ENCODE results near the gene MPEG1.

The MPEG1 gene

DNA sequence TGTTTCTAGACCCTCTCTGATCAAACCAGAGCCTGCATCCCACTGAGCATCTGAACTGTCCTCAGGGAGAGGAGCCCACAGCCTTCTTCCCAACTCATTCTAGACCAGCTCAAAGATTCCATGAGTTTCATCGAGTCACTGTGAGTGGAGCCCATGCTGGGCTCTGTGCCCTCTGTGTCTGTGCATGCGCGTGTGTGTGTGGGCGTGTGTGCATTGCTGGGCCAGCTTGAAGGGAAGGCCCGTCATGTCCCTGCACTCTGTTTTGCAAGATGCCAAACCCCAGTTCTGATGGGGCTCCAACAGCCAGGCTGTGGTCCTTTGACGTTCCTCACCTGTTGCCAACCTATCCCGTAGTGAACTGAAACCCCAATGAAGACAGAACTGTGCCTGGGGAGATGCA, 7.1 kb downstream of the MPEG1 start:
- no peaks in the 10 kb centered on the region for H3K9me3 Mint-ChIP-seq
- peaks cover 14% of the 10 kb centered on the region for H3K4me1 Mint-ChIP-seq (ENCODE audit: low read depth)
- H3K27me3 Mint-ChIP-seq (ENCODE audit: low read depth): peaks cover 28% of the 10 kb centered on the region
- H3K27ac Mint-ChIP-seq: no peak overlapping the region
- no peak overlapping the region for H3K4me3 Mint-ChIP-seq
- no peaks in the 10 kb centered on the region for H3K36me3 Mint-ChIP-seq (ENCODE audit: low read depth)

DNA sequence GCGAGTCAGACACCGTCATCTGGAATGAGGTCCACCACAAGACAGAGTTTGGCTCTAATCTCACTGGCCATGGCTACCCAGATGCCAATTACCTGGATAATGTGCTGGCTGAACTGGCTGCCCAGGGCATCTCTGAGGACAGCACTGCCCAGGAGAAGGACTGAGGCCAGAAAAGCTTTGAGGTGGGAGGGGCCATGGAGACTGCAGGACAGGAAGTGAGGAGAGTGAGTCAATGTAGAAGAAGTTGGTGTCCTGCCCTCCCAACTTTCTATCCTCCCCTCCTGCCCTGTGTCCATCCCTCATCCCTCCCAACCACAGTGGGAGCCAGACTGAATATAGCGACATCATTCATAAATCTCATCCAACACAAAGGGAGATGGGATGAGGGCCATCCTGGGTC, 8.0 kb downstream of the MPEG1 start:
- Mint-ChIP-seq H3K4me1 (ENCODE audit: low read depth) (peaks cover 15% of the 10 kb centered on the region), H3K27ac (no peak overlapping the region), H3K9me3 (no peaks in the 10 kb centered on the region), H3K27me3 (ENCODE audit: low read depth) (peaks cover 21% of the 10 kb centered on the region), H3K4me3 (no peak overlapping the region), H3K36me3 (ENCODE audit: low read depth) (no peaks in the 10 kb centered on the region)

GRCh38 chr11:59201353-59201752, 11.4 kb downstream of the MPEG1 start:
- Mint-ChIP-seq H3K36me3 (ENCODE audit: low read depth) (no peaks in the 10 kb centered on the region), H3K4me1 (ENCODE audit: low read depth) (peaks cover 3% of the 10 kb centered on the region), H3K27ac (no peak overlapping the region), H3K4me3 (no peak overlapping the region), H3K27me3 (ENCODE audit: low read depth) (no peaks in the 10 kb centered on the region), H3K9me3 (no peaks in the 10 kb centered on the region)

GRCh38 chr11:59200423-59200746, 12.3 kb downstream of the MPEG1 start:
- Mint-ChIP-seq H3K27me3 (ENCODE audit: low read depth) (no peaks in the 10 kb centered on the region), H3K9me3 (no peaks in the 10 kb centered on the region), H3K27ac (no peak overlapping the region), H3K4me1 (ENCODE audit: low read depth) (peaks cover 3% of the 10 kb centered on the region), H3K4me3 (no peak overlapping the region), H3K36me3 (ENCODE audit: low read depth) (no peaks in the 10 kb centered on the region)

- Mint-ChIP-seq H3K36me3 (ENCODE audit: low read depth) (no peaks in the 10 kb centered on the region), H3K4me1 (ENCODE audit: low read depth) (peaks cover 3% of the 10 kb centered on the region), H3K9me3 (no peaks in the 10 kb centered on the region)
Measured at GRCh38 chr11:59199546-59200422, 12.9 kb downstream of the MPEG1 start.

DNA sequence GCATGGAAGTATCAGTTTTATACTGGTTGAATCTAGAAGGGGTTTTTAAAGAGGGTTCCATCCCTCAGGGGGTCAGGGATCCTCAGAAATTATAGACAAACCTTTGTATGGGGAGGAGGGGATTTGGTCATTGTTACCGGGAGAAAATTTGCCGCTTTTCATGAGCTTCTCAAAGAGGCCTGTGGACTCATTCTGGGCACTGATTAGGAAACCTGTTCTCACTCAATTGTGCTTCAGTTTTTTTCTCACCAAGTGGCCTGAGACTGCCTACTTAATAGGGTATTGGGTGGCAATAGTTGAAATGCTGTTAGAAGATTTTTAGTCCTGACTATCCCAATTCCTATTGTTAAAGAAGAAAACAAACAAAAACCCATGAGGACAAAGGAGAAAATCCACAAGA, 14.0 kb downstream of the MPEG1 start:
- no peaks in the 10 kb centered on the region for H3K36me3 Mint-ChIP-seq (ENCODE audit: low read depth)
- no peaks in the 10 kb centered on the region for H3K27me3 Mint-ChIP-seq (ENCODE audit: low read depth)
- no peaks in the 10 kb centered on the region for H3K9me3 Mint-ChIP-seq
- H3K4me1 Mint-ChIP-seq (ENCODE audit: low read depth): peaks cover 3% of the 10 kb centered on the region
- H3K4me3 Mint-ChIP-seq: no peak overlapping the region
- H3K27ac Mint-ChIP-seq: no peak overlapping the region

More at GRCh38 chr11:59199546-59200422, 12.9 kb downstream of the MPEG1 start:
- no peak overlapping the region for H3K27ac Mint-ChIP-seq
- no peaks in the 10 kb centered on the region for H3K27me3 Mint-ChIP-seq (ENCODE audit: low read depth)
- H3K4me3 Mint-ChIP-seq: no peak overlapping the region

DNA sequence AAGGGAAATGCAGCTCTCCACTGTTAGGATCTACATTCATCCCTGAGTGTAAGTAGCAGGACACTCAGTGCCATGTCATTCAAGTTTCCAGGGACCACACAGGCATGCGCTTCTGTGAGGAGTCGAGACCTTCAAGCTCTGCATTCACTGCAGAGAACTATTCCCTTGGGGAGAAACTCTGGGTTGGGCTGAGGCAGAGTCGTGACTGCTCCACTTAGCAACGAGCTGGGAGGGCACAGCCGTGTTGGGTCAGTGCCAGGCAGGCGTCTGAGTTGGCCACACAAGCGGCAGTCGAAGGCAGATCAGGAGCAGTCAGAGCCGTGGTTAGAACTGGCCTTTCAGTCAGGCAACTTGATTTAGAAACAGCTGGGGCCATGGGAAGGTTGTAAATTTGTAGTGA, 14.7 kb downstream of the MPEG1 start:
- H3K4me3 Mint-ChIP-seq: no peak overlapping the region
- peaks cover 3% of the 10 kb centered on the region for H3K4me1 Mint-ChIP-seq (ENCODE audit: low read depth)
- H3K9me3 Mint-ChIP-seq: no peaks in the 10 kb centered on the region
- no peaks in the 10 kb centered on the region for H3K36me3 Mint-ChIP-seq (ENCODE audit: low read depth)
- no peak overlapping the region for H3K27ac Mint-ChIP-seq
- no peaks in the 10 kb centered on the region for H3K27me3 Mint-ChIP-seq (ENCODE audit: low read depth)

DNA sequence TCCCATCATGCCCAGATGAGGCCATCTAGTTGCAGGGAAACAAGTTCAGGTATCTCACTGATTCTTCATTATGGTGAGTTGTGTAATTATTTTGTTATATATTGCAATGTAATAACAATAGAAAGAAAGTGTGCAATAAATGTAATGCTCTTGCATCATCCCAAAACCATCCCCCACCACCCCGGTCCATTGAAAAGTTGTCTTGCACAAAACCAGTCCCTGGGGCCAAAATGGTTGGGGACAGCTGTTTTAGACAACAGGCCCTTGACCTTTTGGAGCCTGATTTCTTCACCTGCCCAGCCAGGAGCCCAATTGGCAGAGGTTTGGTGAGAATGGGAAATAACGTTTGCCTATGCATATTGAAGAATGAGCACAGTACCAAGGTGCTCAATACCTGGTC, 15.9 kb downstream of the MPEG1 start:
- Mint-ChIP-seq H3K27me3 (ENCODE audit: low read depth) (no peaks in the 10 kb centered on the region), H3K9me3 (no peaks in the 10 kb centered on the region), H3K27ac (no peak overlapping the region), H3K4me3 (no peak overlapping the region), H3K4me1 (ENCODE audit: low read depth) (peaks cover 3% of the 10 kb centered on the region), H3K36me3 (ENCODE audit: low read depth) (no peaks in the 10 kb centered on the region)

DNA sequence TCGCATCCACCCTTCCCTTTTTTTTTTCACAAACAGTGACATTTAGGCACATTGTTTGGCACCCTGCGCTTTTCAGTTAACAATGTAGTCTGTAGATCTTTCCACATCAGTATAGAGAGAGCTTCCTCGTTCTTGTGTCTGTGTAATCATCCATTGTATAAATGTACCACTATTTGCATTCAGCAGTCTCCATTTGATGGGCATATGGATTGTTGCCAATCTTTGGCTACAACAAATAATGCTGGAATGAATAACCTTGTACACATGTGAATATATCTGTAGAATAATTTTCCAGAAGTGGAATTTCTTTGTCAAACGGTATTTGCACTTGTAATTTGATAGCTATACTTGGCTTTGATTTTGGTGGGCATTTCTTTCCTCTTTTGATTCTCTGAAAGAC, 17.1 kb downstream of the MPEG1 start:
- Mint-ChIP-seq H3K27me3 (ENCODE audit: low read depth) (peaks cover 5% of the 10 kb centered on the region), H3K9me3 (no peaks in the 10 kb centered on the region), H3K4me3 (no peak overlapping the region), H3K27ac (no peak overlapping the region), H3K36me3 (ENCODE audit: low read depth) (no peaks in the 10 kb centered on the region), H3K4me1 (ENCODE audit: low read depth) (peaks cover 3% of the 10 kb centered on the region)

- Mint-ChIP-seq H3K36me3 (ENCODE audit: low read depth) (no peaks in the 10 kb centered on the region), H3K4me1 (ENCODE audit: low read depth) (no peaks in the 10 kb centered on the region), H3K27ac (no peak overlapping the region)
Measured at GRCh38 chr11:59193587-59194130, 19.1 kb downstream of the MPEG1 start.

DNA sequence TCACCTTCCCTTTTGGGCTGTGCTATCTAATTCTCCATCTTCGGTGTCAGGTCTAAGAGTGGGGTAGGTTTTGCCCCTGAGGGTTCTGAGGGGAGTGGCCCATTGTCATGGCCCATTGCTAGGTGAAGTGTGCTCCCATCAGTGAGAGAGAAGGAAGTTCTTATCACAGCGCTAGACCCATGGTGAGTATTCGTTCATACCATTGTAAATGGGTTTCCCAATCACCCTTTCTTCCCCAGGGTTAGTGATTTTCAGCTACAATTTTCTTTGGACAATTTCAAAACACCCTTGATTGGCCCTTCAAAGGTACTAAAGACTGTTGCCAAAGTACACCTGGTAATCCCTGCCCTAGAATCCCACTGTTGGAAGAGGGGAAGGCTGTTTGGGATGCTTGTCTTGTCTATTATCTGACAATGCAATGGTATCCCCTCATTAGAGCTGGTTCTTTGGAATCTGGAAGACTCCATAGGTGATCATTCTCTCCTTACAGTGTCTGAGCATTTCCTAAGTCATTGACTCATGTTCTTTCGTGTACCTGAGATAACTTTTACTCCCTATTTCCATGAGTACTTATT, 20.2 kb downstream of the MPEG1 start:
- H3K4me3 Mint-ChIP-seq: no peak overlapping the region
- H3K27me3 Mint-ChIP-seq (ENCODE audit: low read depth): peaks cover 10% of the 10 kb centered on the region
- no peaks in the 10 kb centered on the region for H3K9me3 Mint-ChIP-seq
- no peaks in the 10 kb centered on the region for H3K4me1 Mint-ChIP-seq (ENCODE audit: low read depth)
- no peaks in the 10 kb centered on the region for H3K36me3 Mint-ChIP-seq (ENCODE audit: low read depth)
- H3K27ac Mint-ChIP-seq: no peak overlapping the region

More at GRCh38 chr11:59193587-59194130, 19.1 kb downstream of the MPEG1 start:
- H3K27me3 Mint-ChIP-seq (ENCODE audit: low read depth): peaks cover 5% of the 10 kb centered on the region
- no peaks in the 10 kb centered on the region for H3K9me3 Mint-ChIP-seq
- no peak overlapping the region for H3K4me3 Mint-ChIP-seq

GRCh38 chr11:59191890-59192289, 20.8 kb downstream of the MPEG1 start:
- Mint-ChIP-seq H3K27me3 (ENCODE audit: low read depth) (peaks cover 10% of the 10 kb centered on the region), H3K27ac (no peak overlapping the region), H3K4me1 (ENCODE audit: low read depth) (no peaks in the 10 kb centered on the region), H3K4me3 (no peak overlapping the region), H3K9me3 (no peaks in the 10 kb centered on the region), H3K36me3 (ENCODE audit: low read depth) (no peaks in the 10 kb centered on the region)

GRCh38 chr11:59191095-59191494, 21.6 kb downstream of the MPEG1 start:
- Mint-ChIP-seq H3K4me1 (ENCODE audit: low read depth) (no peaks in the 10 kb centered on the region), H3K4me3 (no peak overlapping the region), H3K9me3 (no peaks in the 10 kb centered on the region), H3K27me3 (ENCODE audit: low read depth) (peaks cover 10% of the 10 kb centered on the region), H3K36me3 (ENCODE audit: low read depth) (no peaks in the 10 kb centered on the region), H3K27ac (no peak overlapping the region)

DNA sequence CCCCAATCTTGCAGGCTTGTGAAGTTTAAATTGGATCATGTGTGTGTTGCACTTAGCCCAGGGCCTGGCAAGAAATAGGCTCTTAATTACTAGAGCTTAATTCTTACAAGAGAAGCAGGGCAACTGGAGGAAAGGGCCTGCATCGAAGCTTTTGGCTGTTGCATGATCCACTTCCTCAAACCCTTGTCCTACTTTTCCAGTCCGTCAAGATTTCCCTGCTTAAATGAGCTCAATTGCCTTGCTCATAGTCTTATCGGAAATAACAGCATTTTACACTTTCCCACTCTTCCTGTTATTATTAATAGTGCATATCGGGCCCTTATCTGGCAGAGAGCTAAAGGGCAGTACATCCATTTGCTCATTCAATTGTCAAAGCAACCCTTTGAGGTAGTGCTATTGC, 22.7 kb downstream of the MPEG1 start:
- H3K4me1 Mint-ChIP-seq (ENCODE audit: low read depth): no peaks in the 10 kb centered on the region
- no peaks in the 10 kb centered on the region for H3K36me3 Mint-ChIP-seq (ENCODE audit: low read depth)
- no peak overlapping the region for H3K4me3 Mint-ChIP-seq
- H3K9me3 Mint-ChIP-seq: no peaks in the 10 kb centered on the region
- H3K27ac Mint-ChIP-seq: no peak overlapping the region
- peaks cover 12% of the 10 kb centered on the region for H3K27me3 Mint-ChIP-seq (ENCODE audit: low read depth)

- Mint-ChIP-seq H3K36me3 (ENCODE audit: low read depth) (no peaks in the 10 kb centered on the region), H3K9me3 (no peaks in the 10 kb centered on the region), H3K27ac (no peak overlapping the region), H3K4me3 (no peak overlapping the region), H3K27me3 (ENCODE audit: low read depth) (peaks cover 16% of the 10 kb centered on the region), H3K4me1 (ENCODE audit: low read depth) (no peaks in the 10 kb centered on the region)
Measured at GRCh38 chr11:59188954-59189353, 23.8 kb downstream of the MPEG1 start.
